SK-N-SH (cell line): ENCODE measurements around the gene CBFA2T3. TPM values are rescaled to one million over a fixed set of nuclear protein-coding genes. Genes with fewer than 3 reads are reported as not detected.

Source experiments
- CTCF ChIA-PET: fragments of 300-600, 350-600 bp; formaldehyde crosslinking; extraction: SDS; loops from one replicate; lab custom pipeline; 2021; lab: Yijun Ruan, JAX
- POLR2A ChIA-PET: fragments of 350-600 bp; sonication (Branson Sonifier 250); formaldehyde crosslinking; extraction: SDS; loops from one replicate; lab custom pipeline; 2020; ENCODE audit warnings: antibody characterized with exemption, inconsistent platforms; lab: Yijun Ruan, JAX
- DNase-seq: peaks from one replicate; pipeline ENCODE4 v3.0.0; 2012
- H2AFZ ChIP-seq: fragments of 200-600 bp; sonication (generic); 2 replicates; pipeline ENCODE4 v1.8.1; 2016; ENCODE audit warnings: antibody characterized with exemption, mild to moderate bottlenecking, low read depth
- H3F3A ChIP-seq: fragments of 200-600 bp; sonication (generic); replicated peaks from 2 replicates; pipeline ENCODE3; 2016; ENCODE audit warnings: antibody characterized with exemption, mild to moderate bottlenecking; ENCODE audit not compliant: insufficient read depth
- H3K27ac ChIP-seq, 2 experiments: fragments of 200-500 bp in 1 of 2; fragments of 200-600 bp in 1 of 2; sonication (Bioruptor generic) in 1 of 2; sonication (generic), shearing (Covaris generic) in 1 of 2; 2 replicates each; pipeline versions ENCODE4 v1.5.1 to v1.6.1; 2014 to 2016; ENCODE audit warnings: low read depth in 2 of 2, inconsistent platforms in 1 of 2, low read length in 1 of 2, mild to moderate bottlenecking in 1 of 2, mixed read lengths in 1 of 2
- H3K27me3 ChIP-seq: fragments of 200-600 bp; sonication (generic), shearing (Covaris generic); 2 replicates; pipeline ENCODE4 v1.6.1; 2016; ENCODE audit warnings: mixed run types; ENCODE audit not compliant: insufficient read depth
- H3K36me3 ChIP-seq, 2 experiments: fragments of 200-500 bp in 1 of 2; fragments of 200-600 bp in 1 of 2; sonication (Bioruptor generic) in 1 of 2; sonication (generic) in 1 of 2; replicated peaks in 1 of 2; 2 replicates each; pipeline versions ENCODE3 to v1.5.1; 2014 to 2016; ENCODE audit warnings: low read length in 1 of 2, mild to moderate bottlenecking in 1 of 2; ENCODE audit not compliant: insufficient read depth in 2 of 2, control insufficient read depth in 1 of 2
- H3K4me1 ChIP-seq, 2 experiments: fragments of 200-500 bp in 1 of 2; fragments of 200-600 bp in 1 of 2; sonication (Bioruptor generic) in 1 of 2; sonication (generic), shearing (Covaris generic) in 1 of 2; 2 replicates each; pipeline versions ENCODE4 v1.5.1 to v1.6.1; 2014 to 2016; ENCODE audit warnings: low read depth in 1 of 2, low read length in 1 of 2, mixed run types in 1 of 2; ENCODE audit not compliant: insufficient read depth in 2 of 2, control insufficient read depth in 1 of 2
- H3K4me2 ChIP-seq: fragments of 200-600 bp; sonication (generic), shearing (Covaris generic); 2 replicates; pipeline ENCODE4 v1.6.1; 2017; ENCODE audit warnings: mixed run types
- H3K4me3 ChIP-seq, 2 experiments: fragments of 200-500 bp in 1 of 2; fragments of 200-600 bp in 1 of 2; sonication (Bioruptor generic) in 1 of 2; sonication (generic), shearing (Covaris generic) in 1 of 2; 2 replicates each; pipeline versions ENCODE4 v1.5.1 to v1.8.1; 2014 to 2016; ENCODE audit warnings: low read depth in 2 of 2, inconsistent platforms in 1 of 2, low read length in 1 of 2, mild to moderate bottlenecking in 1 of 2, mixed read lengths in 1 of 2, moderate library complexity in 1 of 2
- H3K79me2 ChIP-seq: fragments of 200-600 bp; sonication (generic); 2 replicates; pipeline ENCODE4 v1.8.1; 2017; ENCODE audit warnings: mild to moderate bottlenecking; ENCODE audit not compliant: insufficient read depth
- H3K9ac ChIP-seq: fragments of 200-600 bp; sonication (generic); 2 replicates; pipeline ENCODE4 v1.6.1; 2017; ENCODE audit warnings: mixed run types
- H3K9me2 ChIP-seq: fragments of 200-600 bp; sonication (generic); 2 replicates; pipeline ENCODE4 v1.6.1; 2017; ENCODE audit warnings: mixed run types
- H3K9me3 ChIP-seq: fragments of 200-600 bp; sonication (generic); 2 replicates; pipeline ENCODE4 v1.6.1; 2017; ENCODE audit warnings: mixed run types, mild to moderate bottlenecking, moderate library complexity
- H4K20me1 ChIP-seq: fragments of 200-600 bp; sonication (generic); 2 replicates; pipeline ENCODE4 v1.6.1; 2017; ENCODE audit warnings: mild to moderate bottlenecking, mixed run types; ENCODE audit not compliant: insufficient read depth
- GATA2 ChIP-seq: sonication (generic); formaldehyde crosslinking; IDR thresholded peaks from 2 replicates; pipeline ENCODE4 v1.5.0; 2020; ENCODE audit warnings: mild to moderate bottlenecking, missing genetic modification reagents
- JUND ChIP-seq: IDR thresholded peaks from 2 replicates; pipeline ENCODE4 v1.4.0; 2012
- MAX ChIP-seq: IDR thresholded peaks from 2 replicates; pipeline ENCODE4 v1.4.0; 2012; ENCODE audit warnings: low read depth
- MXI1 ChIP-seq: IDR thresholded peaks from 2 replicates; pipeline ENCODE4 v1.6.1; 2012; ENCODE audit warnings: mild to moderate bottlenecking, low read depth, low read length, improper control_type of control experiment
- NFIC ChIP-seq: IDR thresholded peaks from 2 replicates; pipeline ENCODE4 v1.4.0; 2012; ENCODE audit warnings: borderline replicate concordance
- NRF1 ChIP-seq: IDR thresholded peaks from 2 replicates; pipeline ENCODE4 v1.6.1; 2012; ENCODE audit warnings: low read depth, mild to moderate bottlenecking, low read length
- PBX3 ChIP-seq: IDR thresholded peaks from 2 replicates; pipeline ENCODE4; 2012
- POLR2AphosphoS5 ChIP-seq: IDR thresholded peaks from 2 replicates; pipeline ENCODE4 v1.6.1; 2012; ENCODE audit warnings: low read depth, low read length
- REST ChIP-seq: IDR thresholded peaks from 2 replicates; pipeline ENCODE4 v1.6.1; 2012; ENCODE audit warnings: mild to moderate bottlenecking, low read depth, low read length, moderate library complexity
- RFX5 ChIP-seq: IDR thresholded peaks from 2 replicates; pipeline ENCODE4 v1.6.1; 2012; ENCODE audit warnings: mild to moderate bottlenecking, improper control_type of control experiment, low read length
- SMC3 ChIP-seq: IDR thresholded peaks from 2 replicates; pipeline ENCODE4 v1.6.1; 2012; ENCODE audit warnings: low read depth, low read length, improper control_type of control experiment
- USF1 ChIP-seq: IDR thresholded peaks from 2 replicates; pipeline ENCODE4 v1.4.0; 2012; ENCODE audit warnings: low read depth, borderline replicate concordance
- YY1 ChIP-seq: IDR thresholded peaks from 2 replicates; pipeline ENCODE4 v1.4.0; 2012; ENCODE audit warnings: low read depth, mild to moderate bottlenecking
- ZBTB33 ChIP-seq: IDR thresholded peaks from 2 replicates; pipeline ENCODE4 v1.4.0; 2012; ENCODE audit warnings: low read depth, borderline replicate concordance
- WGBS: methylation state at CpG from one replicate; pipeline ENCODE4 v1.1.6; 2017; ENCODE audit warnings: low lambda C conversion rate; 5-methylcytosine and 5-hydroxymethylcytosine counted together
- polyA plus RNA-seq, 3 experiments: library from polyadenylated mRNA; depleted of rRNA; stranded (reverse); fragments of >200 nt; gene quantifications; 2 replicates each; pipeline ENCODE4 v1.2.3, GENCODE V29; 2012

Gene CBFA2T3
- polyA plus RNA-seq, 1 of the 3 experiments (the other 2 are of a cell fraction) = not detected

GRCh38 chr16:88863426-88863825 lies 113.6 kb downstream of the CBFA2T3 start:
- ChIA-PET CTCF (no interaction called here), POLR2A (no interaction called here)
- peaks cover 3 to 32% of the 10 kb centered on the region in 2 experiments for H3K36me3 ChIP-seq
- DNase-seq = no peak
- H3K4me3 ChIP-seq = no peak overlapping the region
- H3K79me2 ChIP-seq = peaks cover 2% of the 10 kb centered on the region; the same call in 1 of the 2 replicates
- WGBS = 80% methylated on average over 11 of the region's 13 CpGs
- H3F3A ChIP-seq = no peaks in the 10 kb centered on the region
- H3K4me1 ChIP-seq = no peaks in the 10 kb centered on the region; a peak in 1 of 4 replicates
- H3K9me3 ChIP-seq = no peaks in the 10 kb centered on the region
- H3K9me2 ChIP-seq = no peaks in the 10 kb centered on the region
- peaks cover 12% of the 10 kb centered on the region for H3K27me3 ChIP-seq
- H3K4me2 ChIP-seq = no peak overlapping the region
- no peak overlapping the region for H3K9ac ChIP-seq
- no peak overlapping the region for H2AFZ ChIP-seq
- H4K20me1 ChIP-seq = 0 out of 2 replicates have a peak, but pooled peaks cover under 1% of the 10 kb centered on the region
- no peak overlapping the region for H3K27ac ChIP-seq
- TF ChIP-seq GATA2 = no peak
- TF ChIP-seq RFX5 = no peak
- no peak for TF ChIP-seq MAX
- TF ChIP-seq NFIC = no peak
- no peak for TF ChIP-seq NRF1
- no peak for TF ChIP-seq YY1
- TF ChIP-seq SMC3 = no peak
- no peak for TF ChIP-seq PBX3
- no peak for TF ChIP-seq MXI1
- no peak for TF ChIP-seq USF1
- no peak for TF ChIP-seq ZBTB33
- TF ChIP-seq POLR2AphosphoS5 = no peak
- no peak for TF ChIP-seq REST
- TF ChIP-seq JUND = no peak
